Endodermal cell (in vitro differentiated cells): Measurements from ENCODE around the gene N4BP2. TPM values are rescaled to one million over a fixed set of nuclear protein-coding genes. Genes with fewer than 3 reads are reported as not detected.
"Not testable (repeated sequence)": the region's sequence is repeated elsewhere in the genome, so short reads cannot be mapped to it uniquely, and the experiment has no call there.

Source experiments
- DNase-seq: peaks from one replicate; pipeline ENCODE4 v3.0.0-alpha.2; 2017
- H3K27ac ChIP-seq: 2 replicates; pipeline ENCODE4 v1.5.1; 2013; ENCODE audit warnings: mild to moderate bottlenecking, low read depth, low read length, moderate library complexity
- H3K27me3 ChIP-seq: 2 replicates; pipeline ENCODE4 v1.6.1; 2013; ENCODE audit warnings: mild to moderate bottlenecking, low read length, moderate library complexity; ENCODE audit not compliant: insufficient read depth, control insufficient read depth, poor library complexity, severe bottlenecking
- H3K36me3 ChIP-seq: 2 replicates; pipeline ENCODE4 v1.7.0; 2013; ENCODE audit warnings: mild to moderate bottlenecking, low read length, moderate library complexity; ENCODE audit not compliant: control insufficient read depth, insufficient read depth
- H3K4me1 ChIP-seq: one replicate; pipeline ENCODE4 v1.7.0; 2013; ENCODE audit warnings: low read length; ENCODE audit not compliant: control insufficient read depth, insufficient read depth
- H3K4me3 ChIP-seq: 2 replicates; pipeline ENCODE4 v1.5.1; 2013; ENCODE audit warnings: mild to moderate bottlenecking, low read length, moderate library complexity
- H3K9ac ChIP-seq: 2 replicates; pipeline ENCODE4 v1.6.1; 2013; ENCODE audit warnings: mild to moderate bottlenecking, low read length, moderate library complexity; ENCODE audit not compliant: poor library complexity, severe bottlenecking; ENCODE audit errors: extremely low read depth
- H3K9me3 ChIP-seq: 2 replicates; pipeline ENCODE4 v1.6.1; 2013; ENCODE audit warnings: mild to moderate bottlenecking, low read length, moderate library complexity; ENCODE audit not compliant: control insufficient read depth
- H3K27ac Mint-ChIP-seq: 2 replicates; pipeline ENCODE4 v1.8.0; 2020; ENCODE audit warnings: mixed read lengths
- H3K27me3 Mint-ChIP-seq: 2 replicates; pipeline ENCODE4 v1.8.0; 2021; ENCODE audit warnings: mild to moderate bottlenecking, mixed read lengths; ENCODE audit not compliant: insufficient read depth
- H3K36me3 Mint-ChIP-seq: 2 replicates; pipeline ENCODE4 v1.8.0; 2020; ENCODE audit warnings: low read depth, mixed read lengths
- H3K4me1 Mint-ChIP-seq: 2 replicates; pipeline ENCODE4 v1.8.0; 2020; ENCODE audit warnings: mixed read lengths
- H3K4me3 Mint-ChIP-seq: 2 replicates; pipeline ENCODE4 v1.8.0; 2020; ENCODE audit warnings: mild to moderate bottlenecking, moderate library complexity, mixed read lengths
- H3K9me3 Mint-ChIP-seq: 2 replicates; pipeline ENCODE4 v1.8.0; 2020; ENCODE audit warnings: mild to moderate bottlenecking, mixed read lengths
- CTCF ChIP-seq: fragments of 200-600 bp; sonication (generic); conservative IDR thresholded peaks from 2 replicates; pipeline ENCODE4 v1.5.0; 2021; ENCODE audit warnings: antibody characterized with exemption, mild to moderate bottlenecking
- WGBS, 2 experiments: methylation state at CpG; one replicate each; pipeline versions ENCODE4 v1.1.5 to v1.1.7; 2013; ENCODE audit warnings: missing lambda C conversion rate in 2 of 2, mixed read lengths in 1 of 2; ENCODE audit not compliant: insufficient coverage in 1 of 2, insufficient read length in 1 of 2; 5-methylcytosine and 5-hydroxymethylcytosine counted together
- total RNA-seq, 2 donors: library from RNA; stranded (reverse); fragmentation: NEBNext Ultra II Directional in 1 of 2; extraction: Animal tissue kit (Norgen Biotek cat#: 25700) in 1 of 2; gene quantifications; 2 replicates in 1 of 2; 3 replicates in 1 of 2; pipeline ENCODE4 v1.2.1, GENCODE V29; 2021

Gene N4BP2
- total RNA-seq, 2 donors from 2014 or later: 37.1 to 44.0 TPM

- DNase-seq: no peak
- H3K36me3 Mint-ChIP-seq: peaks cover 31% of the 10 kb centered on the region
- no peaks in the 10 kb centered on the region for H3K4me1 Mint-ChIP-seq
- peaks cover 53% of the 10 kb centered on the region for H3K36me3 ChIP-seq
- no peak overlapping the region for H3K4me3 Mint-ChIP-seq
- no peaks in the 10 kb centered on the region for H3K27me3 Mint-ChIP-seq
- H3K27ac Mint-ChIP-seq: no peak overlapping the region
- H3K4me1 ChIP-seq: peaks cover 6% of the 10 kb centered on the region
- H3K9me3 Mint-ChIP-seq: no peaks in the 10 kb centered on the region
- peaks cover 6% of the 10 kb centered on the region for H3K9me3 ChIP-seq
- 94 to 100% methylated on average over 1 to 8 of the region's 8 CpGs for WGBS, 2 experiments
- no peak for TF ChIP-seq CTCF
- H3K4me3 ChIP-seq: no peak overlapping the region
- no peak overlapping the region for H3K27ac ChIP-seq
- H3K9ac ChIP-seq: no peak overlapping the region
- no peaks in the 10 kb centered on the region for H3K27me3 ChIP-seq
Observed at GRCh38 chr4:40099010-40099409, 42.4 kb downstream of the N4BP2 start.

- not testable (repeated sequence) for H3K4me1 Mint-ChIP-seq, H3K27me3 ChIP-seq, H3K9me3 ChIP-seq, H3K9ac ChIP-seq, H3K27ac Mint-ChIP-seq, DNase-seq, H3K9me3 Mint-ChIP-seq, H3K27ac ChIP-seq, H3K4me3 ChIP-seq, H3K4me3 Mint-ChIP-seq, H3K27me3 Mint-ChIP-seq, H3K4me1 ChIP-seq
- H3K36me3 Mint-ChIP-seq: peaks cover 68% of the 10 kb centered on the region
- 86 to 96% methylated on average over 3 to 4 of the region's 4 CpGs for WGBS, 2 experiments
- peaks cover 77% of the 10 kb centered on the region for H3K36me3 ChIP-seq
Observed at GRCh38 chr4:40107150-40107549, 50.5 kb downstream of the N4BP2 start.

- H3K27me3 ChIP-seq: no peaks in the 10 kb centered on the region
- H3K27ac Mint-ChIP-seq: no peak overlapping the region
- H3K9me3 Mint-ChIP-seq: no peaks in the 10 kb centered on the region
- H3K4me3 Mint-ChIP-seq: no peak overlapping the region
- H3K36me3 Mint-ChIP-seq: peaks cover 53% of the 10 kb centered on the region
- WGBS, 2 experiments: 96% methylated on average over 3 of the region's 3 CpGs; no CpG with 5 or more reads in 1 of the 2 experiments
- H3K9ac ChIP-seq: no peak overlapping the region
- H3K36me3 ChIP-seq: peaks cover 84% of the 10 kb centered on the region
- no peaks in the 10 kb centered on the region for H3K4me1 ChIP-seq
- no peaks in the 10 kb centered on the region for H3K4me1 Mint-ChIP-seq
- no peak for TF ChIP-seq CTCF
- no peak for DNase-seq
- no peak overlapping the region for H3K4me3 ChIP-seq
- H3K27ac ChIP-seq: no peak overlapping the region
- no peaks in the 10 kb centered on the region for H3K9me3 ChIP-seq
- H3K27me3 Mint-ChIP-seq: no peaks in the 10 kb centered on the region
Observed at GRCh38 chr4:40112027-40112792, 55.6 kb downstream of the N4BP2 start.
